Ascending aorta (tissue), 2 donors: Measurements from ENCODE around the gene PFAS. TPM values are rescaled to one million over a fixed set of nuclear protein-coding genes. Genes with fewer than 3 reads are reported as not detected.

ENCODE experiments used
- DNase-seq, 2 donors: peaks; one replicate each; pipeline ENCODE4 v3.0.0-alpha.2; 2019; ENCODE audit warnings: low spot score in 2 of 2
- H3K27ac ChIP-seq, 2 donors: fragments of 200-600 bp; sonication (generic); one replicate each; pipeline ENCODE4 v1.5.1; 2016 to 2017; ENCODE audit warnings: mild to moderate bottlenecking in 1 of 2
- H3K27me3 ChIP-seq: fragments of 200-600 bp; sonication (generic); one replicate; pipeline ENCODE4 v1.5.1; 2017
- H3K36me3 ChIP-seq, 2 donors: fragments of 200-600 bp; sonication (generic); one replicate each; pipeline ENCODE4 v1.5.1; 2016
- H3K4me1 ChIP-seq, 2 donors: fragments of 200-600 bp; sonication (generic); one replicate each; pipeline ENCODE4 v1.5.1; 2016 to 2017; ENCODE audit warnings: mild to moderate bottlenecking in 1 of 2
- H3K4me3 ChIP-seq, 2 donors: fragments of 200-600 bp; sonication (generic); one replicate each; pipeline ENCODE4 v1.5.1; 2016 to 2017; ENCODE audit warnings: mild to moderate bottlenecking in 1 of 2
- H3K9me3 ChIP-seq, 2 donors: fragments of 200-600 bp; sonication (generic); one replicate each; pipeline ENCODE4 v1.5.1; 2016
- intact Hi-C: fragments of 100-400 bp; cut with DNase I; formaldehyde crosslinking; loops from one replicate; pipeline ENCODE4 v1.15.1; 2023
- total RNA-seq: library from RNA; depleted of rRNA; stranded (reverse); fragments of >200 nt; gene quantifications from one replicate; pipeline ENCODE4 v1.1.0, GENCODE V29; 2016
- TF ChIP-seq, protein P1 (sequence below), 3 experiments: fragments of 200-600 bp in 2 of 3; fragments of 450-650 bp in 1 of 3; sonication (generic) in 2 of 3; IDR thresholded peaks; one replicate each; pipeline ENCODE4 v1.5.1; 2016 to 2019; ENCODE audit warnings: antibody characterized with exemption in 3 of 3, mild to moderate bottlenecking in 1 of 3, moderate library complexity in 1 of 3

The PFAS gene
- total RNA-seq, 1 donor from 2014 or later: 108 TPM

DNA sequence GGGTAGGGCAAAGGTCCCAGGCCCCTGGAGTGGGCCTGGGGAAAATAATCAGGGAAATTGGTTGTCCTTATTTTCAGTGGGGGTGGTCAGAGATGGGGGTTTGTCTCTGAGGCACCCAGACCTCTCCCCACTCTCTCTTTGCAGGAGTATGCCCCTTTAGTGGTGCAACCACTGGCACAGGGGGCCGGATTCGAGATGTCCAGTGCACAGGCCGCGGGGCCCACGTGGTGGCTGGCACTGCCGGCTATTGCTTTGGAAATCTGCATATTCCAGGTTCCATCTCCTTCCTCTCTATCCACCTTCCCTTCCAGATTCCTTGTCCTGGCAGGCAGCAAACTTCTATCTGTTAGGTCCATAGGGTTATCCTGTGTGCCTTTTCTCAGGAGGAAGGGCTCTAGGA lies 7.6 kb downstream of the PFAS start:
- H3K9me3 ChIP-seq: no peaks in the 10 kb centered on the region
- no peak for DNase-seq
- H3K27me3 ChIP-seq: no peaks in the 10 kb centered on the region
- H3K27ac ChIP-seq: no peak overlapping the region
- intact Hi-C loops: no loop called here
- TF ChIP-seq, protein P1, sequence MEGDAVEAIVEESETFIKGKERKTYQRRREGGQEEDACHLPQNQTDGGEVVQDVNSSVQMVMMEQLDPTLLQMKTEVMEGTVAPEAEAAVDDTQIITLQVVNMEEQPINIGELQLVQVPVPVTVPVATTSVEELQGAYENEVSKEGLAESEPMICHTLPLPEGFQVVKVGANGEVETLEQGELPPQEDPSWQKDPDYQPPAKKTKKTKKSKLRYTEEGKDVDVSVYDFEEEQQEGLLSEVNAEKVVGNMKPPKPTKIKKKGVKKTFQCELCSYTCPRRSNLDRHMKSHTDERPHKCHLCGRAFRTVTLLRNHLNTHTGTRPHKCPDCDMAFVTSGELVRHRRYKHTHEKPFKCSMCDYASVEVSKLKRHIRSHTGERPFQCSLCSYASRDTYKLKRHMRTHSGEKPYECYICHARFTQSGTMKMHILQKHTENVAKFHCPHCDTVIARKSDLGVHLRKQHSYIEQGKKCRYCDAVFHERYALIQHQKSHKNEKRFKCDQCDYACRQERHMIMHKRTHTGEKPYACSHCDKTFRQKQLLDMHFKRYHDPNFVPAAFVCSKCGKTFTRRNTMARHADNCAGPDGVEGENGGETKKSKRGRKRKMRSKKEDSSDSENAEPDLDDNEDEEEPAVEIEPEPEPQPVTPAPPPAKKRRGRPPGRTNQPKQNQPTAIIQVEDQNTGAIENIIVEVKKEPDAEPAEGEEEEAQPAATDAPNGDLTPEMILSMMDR (IDR thresholded peaks at IDR 0.05): no peak
- H3K4me3 ChIP-seq: no peak overlapping the region
- H3K36me3 ChIP-seq: peaks cover 38 to 48% of the 10 kb centered on the region in 2 donors
- no peaks in the 10 kb centered on the region for H3K4me1 ChIP-seq

DNA sequence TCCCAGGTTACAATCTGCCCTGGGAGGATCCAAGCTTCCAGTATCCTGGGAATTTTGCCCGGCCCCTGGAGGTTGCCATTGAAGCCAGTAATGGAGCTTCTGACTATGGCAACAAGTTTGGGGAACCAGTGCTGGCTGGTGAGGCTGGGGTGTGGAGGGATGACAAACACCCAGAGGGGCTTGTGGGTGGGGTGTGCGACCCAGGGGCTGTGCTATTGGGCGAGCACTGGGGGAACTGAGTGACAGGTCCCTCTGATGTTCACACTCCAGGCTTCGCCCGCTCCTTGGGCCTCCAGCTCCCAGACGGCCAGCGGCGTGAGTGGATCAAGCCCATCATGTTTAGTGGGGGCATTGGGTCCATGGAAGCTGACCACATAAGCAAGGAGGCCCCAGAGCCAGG lies 8.7 kb downstream of the PFAS start:
- peaks cover 46 to 58% of the 10 kb centered on the region in 2 donors for H3K36me3 ChIP-seq
- no peaks in the 10 kb centered on the region for H3K27me3 ChIP-seq
- H3K4me1 ChIP-seq: no peaks in the 10 kb centered on the region
- intact Hi-C loops: no loop called here
- TF ChIP-seq, protein P1 (IDR thresholded peaks at IDR 0.05): no peak
- H3K27ac ChIP-seq: no peak overlapping the region
- no peak overlapping the region for H3K4me3 ChIP-seq
- DNase-seq: no peak
- no peaks in the 10 kb centered on the region for H3K9me3 ChIP-seq

DNA sequence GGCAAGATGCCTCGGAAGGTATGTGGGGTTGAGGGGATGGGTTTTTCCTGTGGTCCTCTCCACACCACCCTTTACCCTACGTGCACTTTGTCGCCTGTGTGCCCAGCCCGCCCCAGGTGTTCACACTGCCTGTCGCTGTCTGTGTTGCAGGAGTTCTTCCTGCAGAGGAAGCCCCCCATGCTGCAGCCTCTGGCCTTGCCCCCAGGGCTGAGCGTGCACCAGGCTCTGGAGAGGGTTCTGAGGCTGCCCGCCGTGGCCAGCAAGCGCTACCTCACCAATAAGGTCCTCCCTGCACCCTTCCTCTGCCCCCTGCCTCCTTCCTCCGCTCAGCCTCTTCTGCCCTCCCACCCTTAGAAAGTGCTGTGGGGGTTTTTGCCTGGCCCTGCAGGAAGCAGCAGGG lies 15.2 kb downstream of the PFAS start:
- Histone ChIP-seq H3K9me3 (no peaks in the 10 kb centered on the region), H3K27me3 (no peaks in the 10 kb centered on the region), H3K36me3 (peaks cover 43 to 82% of the 10 kb centered on the region in 2 donors), H3K4me1 (no peaks in the 10 kb centered on the region), H3K27ac (no peak overlapping the region), H3K4me3 (no peak overlapping the region)
- intact Hi-C loops: no loop called here
- TF ChIP-seq, protein P1 (IDR thresholded peaks at IDR 0.05): no peak
- no peak for DNase-seq

DNA sequence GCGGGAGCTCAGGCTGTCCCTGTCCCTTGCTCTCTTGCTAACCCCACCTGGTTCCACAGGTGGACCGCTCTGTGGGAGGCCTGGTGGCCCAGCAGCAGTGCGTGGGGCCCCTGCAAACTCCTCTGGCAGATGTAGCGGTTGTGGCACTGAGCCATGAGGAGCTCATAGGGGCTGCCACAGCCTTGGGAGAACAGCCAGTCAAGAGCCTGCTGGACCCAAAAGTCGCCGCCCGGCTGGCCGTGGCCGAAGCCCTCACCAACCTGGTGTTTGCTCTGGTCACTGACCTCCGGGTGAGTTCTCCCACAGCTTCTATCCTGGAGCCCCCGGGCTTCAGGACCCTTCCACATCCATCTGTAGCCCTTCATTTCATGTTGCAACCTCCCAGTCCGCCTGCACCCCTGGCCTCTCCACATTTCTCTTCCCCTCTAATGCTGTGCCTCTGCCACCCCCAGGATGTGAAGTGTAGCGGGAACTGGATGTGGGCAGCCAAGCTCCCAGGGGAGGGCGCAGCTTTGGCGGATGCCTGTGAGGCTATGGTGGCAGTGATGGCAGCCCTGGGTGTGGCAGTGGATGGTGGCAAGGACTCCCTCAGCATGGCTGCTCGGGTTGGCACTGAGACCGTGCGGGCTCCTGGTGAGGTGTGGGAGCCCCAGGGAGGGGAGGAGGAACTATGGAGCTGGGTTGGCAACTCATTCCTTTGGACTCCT lies 15.9 kb downstream of the PFAS start:
- H3K9me3 ChIP-seq: no peaks in the 10 kb centered on the region
- H3K4me3 ChIP-seq: no peak overlapping the region
- intact Hi-C loops: no loop called here
- H3K27ac ChIP-seq: no peak overlapping the region
- peaks cover 45 to 80% of the 10 kb centered on the region in 2 donors for H3K36me3 ChIP-seq
- DNase-seq: no peak
- TF ChIP-seq, protein P1 (IDR thresholded peaks at IDR 0.05): no peak
- no peaks in the 10 kb centered on the region for H3K27me3 ChIP-seq
- no peaks in the 10 kb centered on the region for H3K4me1 ChIP-seq

DNA sequence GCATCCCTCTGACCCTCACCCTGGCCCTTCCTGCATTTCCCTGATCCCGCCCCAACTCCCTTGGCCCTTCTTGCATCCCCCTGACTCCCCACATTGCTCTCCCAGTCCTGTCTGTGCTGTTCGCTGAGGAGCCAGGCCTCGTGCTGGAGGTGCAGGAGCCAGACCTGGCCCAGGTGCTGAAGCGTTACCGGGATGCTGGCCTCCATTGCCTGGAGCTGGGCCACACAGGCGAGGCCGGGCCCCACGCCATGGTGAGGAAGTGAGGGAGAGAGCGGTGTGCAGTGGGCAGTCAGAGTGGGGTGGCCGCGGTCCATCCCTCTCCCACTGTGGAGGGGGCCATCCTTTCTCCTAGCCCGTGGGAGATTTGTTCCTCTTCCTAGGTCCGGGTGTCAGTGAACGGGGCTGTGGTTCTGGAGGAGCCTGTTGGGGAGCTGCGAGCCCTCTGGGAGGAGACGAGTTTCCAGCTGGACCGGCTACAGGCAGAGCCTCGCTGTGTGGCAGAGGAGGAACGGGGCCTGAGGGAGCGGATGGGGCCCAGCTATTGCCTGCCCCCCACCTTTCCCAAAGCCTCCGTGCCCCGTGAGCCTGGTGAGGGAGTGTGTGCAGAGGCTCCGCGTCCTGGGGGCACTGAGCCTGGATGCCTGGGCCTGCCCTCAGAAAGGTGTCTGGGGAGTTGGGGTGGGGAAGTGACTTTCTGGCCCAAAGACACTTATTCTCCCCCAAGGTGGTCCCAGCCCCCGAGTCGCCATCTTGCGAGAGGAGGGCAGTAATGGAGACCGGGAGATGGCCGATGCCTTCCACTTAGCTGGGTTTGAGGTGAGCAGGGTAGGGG lies 17.8 kb downstream of the PFAS start:
- Histone ChIP-seq H3K9me3 (no peaks in the 10 kb centered on the region), H3K27ac (no peak overlapping the region)

More for the DNA sequence above, 17.8 kb downstream of the PFAS start:
- no peak for DNase-seq
- Histone ChIP-seq H3K36me3 (peaks cover 39 to 68% of the 10 kb centered on the region in 2 donors), H3K4me1 (no peaks in the 10 kb centered on the region), H3K4me3 (no peak overlapping the region), H3K27me3 (no peaks in the 10 kb centered on the region)
- intact Hi-C loops: no loop called here
- TF ChIP-seq, protein P1 (IDR thresholded peaks at IDR 0.05): no peak
